ENCODE measurements around the gene FPGS.

The FPGS gene

DNA sequence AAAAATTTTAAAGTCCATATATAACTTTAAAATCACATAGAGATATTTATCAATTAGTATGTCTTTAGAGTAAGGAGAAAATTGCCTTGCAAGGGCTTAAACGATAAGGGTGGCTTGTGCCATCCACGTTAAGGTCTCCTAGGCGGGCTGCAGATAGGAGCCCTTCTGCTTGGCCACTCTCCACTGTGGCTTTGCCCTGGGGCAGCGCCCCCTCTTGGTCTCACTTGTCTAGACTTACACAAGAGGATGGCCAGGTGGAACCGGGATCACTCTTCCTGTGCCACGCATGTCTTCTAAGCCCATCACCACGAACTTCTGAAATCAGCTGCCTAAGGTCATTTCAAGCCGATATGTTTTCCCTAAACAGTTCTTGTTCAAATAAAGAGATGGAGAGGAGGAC, 2.9 kb downstream of the FPGS start:
- H4K20me1 ChIP-seq (ENCODE audit: control insufficient read depth, insufficient read depth, low read depth, low read length), result peaks cover 6% of the 10 kb centered on the region; the same call in 1 of the 2 replicates
- H3K4me2 ChIP-seq (ENCODE audit: low read length), result no peak overlapping the region
- TF ChIP-seq, protein P1, sequence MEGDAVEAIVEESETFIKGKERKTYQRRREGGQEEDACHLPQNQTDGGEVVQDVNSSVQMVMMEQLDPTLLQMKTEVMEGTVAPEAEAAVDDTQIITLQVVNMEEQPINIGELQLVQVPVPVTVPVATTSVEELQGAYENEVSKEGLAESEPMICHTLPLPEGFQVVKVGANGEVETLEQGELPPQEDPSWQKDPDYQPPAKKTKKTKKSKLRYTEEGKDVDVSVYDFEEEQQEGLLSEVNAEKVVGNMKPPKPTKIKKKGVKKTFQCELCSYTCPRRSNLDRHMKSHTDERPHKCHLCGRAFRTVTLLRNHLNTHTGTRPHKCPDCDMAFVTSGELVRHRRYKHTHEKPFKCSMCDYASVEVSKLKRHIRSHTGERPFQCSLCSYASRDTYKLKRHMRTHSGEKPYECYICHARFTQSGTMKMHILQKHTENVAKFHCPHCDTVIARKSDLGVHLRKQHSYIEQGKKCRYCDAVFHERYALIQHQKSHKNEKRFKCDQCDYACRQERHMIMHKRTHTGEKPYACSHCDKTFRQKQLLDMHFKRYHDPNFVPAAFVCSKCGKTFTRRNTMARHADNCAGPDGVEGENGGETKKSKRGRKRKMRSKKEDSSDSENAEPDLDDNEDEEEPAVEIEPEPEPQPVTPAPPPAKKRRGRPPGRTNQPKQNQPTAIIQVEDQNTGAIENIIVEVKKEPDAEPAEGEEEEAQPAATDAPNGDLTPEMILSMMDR (IDR thresholded peaks at IDR 0.05; ENCODE audit: low read depth, low read length, poor library complexity, severe bottlenecking), result peak; percentile 60
- TF ChIP-seq EZH2phosphoT487 (IDR thresholded peaks at IDR 0.05; ENCODE audit: borderline replicate concordance, low read length), result no peak
- H3K9me3 ChIP-seq (ENCODE audit: control insufficient read depth, insufficient read depth, low read length), result no peaks in the 10 kb centered on the region
- H3F3A ChIP-seq (ENCODE audit: control insufficient read depth, insufficient read depth), result 0 out of 2 replicates have a peak, but pooled peaks cover 4% of the 10 kb centered on the region
- H3K4me1 ChIP-seq (ENCODE audit: control insufficient read depth, low read length), result peaks cover 28% of the 10 kb centered on the region
- H3K4me3 ChIP-seq (ENCODE audit: low read length), result no peak overlapping the region
- peaks cover 36% of the 10 kb centered on the region for H3K79me2 ChIP-seq (ENCODE audit: control insufficient read depth, low read length)
- H3K9me2 ChIP-seq (replicated peaks; ENCODE audit: control insufficient read depth, low read length), result no peaks in the 10 kb centered on the region
- H3K27ac ChIP-seq (ENCODE audit: low read depth, low read length), result no peak overlapping the region
- H3K36me3 ChIP-seq (ENCODE audit: control insufficient read depth, low read length), result peaks cover 54% of the 10 kb centered on the region
- no peaks in the 10 kb centered on the region for H3K27me3 ChIP-seq (ENCODE audit: control insufficient read depth, low read length)

DNA sequence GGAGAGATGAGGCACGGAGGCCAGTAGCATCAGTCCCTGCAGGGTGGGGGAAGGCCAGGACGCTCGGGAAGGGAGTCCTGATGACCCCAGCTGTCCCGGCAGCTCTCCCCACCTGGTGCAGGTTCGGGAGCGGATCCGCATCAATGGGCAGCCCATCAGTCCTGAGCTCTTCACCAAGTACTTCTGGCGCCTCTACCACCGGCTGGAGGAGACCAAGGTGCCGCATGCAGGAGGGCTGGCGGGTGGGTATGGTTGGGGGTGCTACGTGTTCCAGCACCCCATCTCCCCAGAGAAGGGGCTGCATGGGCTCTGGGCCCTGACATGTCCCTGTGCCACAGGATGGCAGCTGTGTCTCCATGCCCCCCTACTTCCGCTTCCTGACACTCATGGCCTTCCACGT, 4.2 kb downstream of the FPGS start:
- H3F3A ChIP-seq (ENCODE audit: control insufficient read depth, insufficient read depth), result 0 out of 2 replicates have a peak, but pooled peaks cover 4% of the 10 kb centered on the region
- H3K36me3 ChIP-seq (ENCODE audit: control insufficient read depth, low read length), result peaks cover 56% of the 10 kb centered on the region
- H3K4me1 ChIP-seq (ENCODE audit: control insufficient read depth, low read length), result peaks cover 23% of the 10 kb centered on the region
- no peak overlapping the region for H3K4me3 ChIP-seq (ENCODE audit: low read length)
- peaks cover 6% of the 10 kb centered on the region; the same call in 1 of the 2 replicates for H4K20me1 ChIP-seq (ENCODE audit: control insufficient read depth, insufficient read depth, low read depth, low read length)
- no peaks in the 10 kb centered on the region for H3K9me3 ChIP-seq (ENCODE audit: control insufficient read depth, insufficient read depth, low read length)
- no peak overlapping the region for H3K4me2 ChIP-seq (ENCODE audit: low read length)
- H3K9me2 ChIP-seq (replicated peaks; ENCODE audit: control insufficient read depth, low read length), result no peaks in the 10 kb centered on the region
- peaks cover 36% of the 10 kb centered on the region for H3K79me2 ChIP-seq (ENCODE audit: control insufficient read depth, low read length)
- no peaks in the 10 kb centered on the region for H3K27me3 ChIP-seq (ENCODE audit: control insufficient read depth, low read length)
- TF ChIP-seq EZH2phosphoT487 (IDR thresholded peaks at IDR 0.05; ENCODE audit: borderline replicate concordance, low read length), result no peak
- TF ChIP-seq, protein P1 (IDR thresholded peaks at IDR 0.05; ENCODE audit: low read depth, low read length, poor library complexity, severe bottlenecking), result no peak
- H3K27ac ChIP-seq (ENCODE audit: low read depth, low read length), result no peak overlapping the region

DNA sequence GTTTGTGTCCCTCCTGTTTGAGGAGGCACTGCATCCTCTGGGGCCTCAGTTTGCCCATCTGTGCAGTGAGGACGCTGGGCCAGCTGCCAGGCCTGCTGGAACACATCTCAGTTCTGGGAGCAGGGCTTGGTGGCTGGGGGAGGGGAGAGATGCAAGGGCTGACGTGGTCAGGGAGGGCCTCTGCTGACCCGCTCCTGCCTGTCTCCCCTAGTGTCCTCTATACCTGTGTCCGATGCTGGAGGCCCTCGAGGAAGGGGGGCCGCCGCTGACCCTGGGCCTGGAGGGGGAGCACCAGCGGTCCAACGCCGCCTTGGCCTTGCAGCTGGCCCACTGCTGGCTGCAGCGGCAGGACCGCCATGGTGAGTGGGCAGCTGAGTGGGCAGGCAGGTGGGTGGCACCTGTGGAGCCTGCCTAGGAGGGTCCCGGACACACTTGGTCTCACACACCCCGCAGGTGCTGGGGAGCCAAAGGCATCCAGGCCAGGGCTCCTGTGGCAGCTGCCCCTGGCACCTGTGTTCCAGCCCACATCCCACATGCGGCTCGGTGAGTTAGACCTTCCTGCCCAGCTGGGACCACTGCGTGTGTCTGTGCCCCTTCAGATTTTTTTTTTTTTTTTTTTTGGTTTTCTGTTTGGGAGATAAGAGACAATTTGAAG, 5.8 kb downstream of the FPGS start:
- H3K27ac ChIP-seq (ENCODE audit: low read depth, low read length), result no peak overlapping the region
- no peak overlapping the region for H3K4me3 ChIP-seq (ENCODE audit: low read length)

More for the DNA sequence above, 5.8 kb downstream of the FPGS start:
- peaks cover 31% of the 10 kb centered on the region for H3K79me2 ChIP-seq (ENCODE audit: control insufficient read depth, low read length)
- TF ChIP-seq, protein P1 (IDR thresholded peaks at IDR 0.05; ENCODE audit: low read depth, low read length, poor library complexity, severe bottlenecking), result no peak
- no peak for TF ChIP-seq EZH2phosphoT487 (IDR thresholded peaks at IDR 0.05; ENCODE audit: borderline replicate concordance, low read length)
- no peaks in the 10 kb centered on the region for H3F3A ChIP-seq (ENCODE audit: control insufficient read depth, insufficient read depth)
- peaks cover 16% of the 10 kb centered on the region for H3K4me1 ChIP-seq (ENCODE audit: control insufficient read depth, low read length)
- no peaks in the 10 kb centered on the region for H3K27me3 ChIP-seq (ENCODE audit: control insufficient read depth, low read length)
- no peaks in the 10 kb centered on the region for H3K9me3 ChIP-seq (ENCODE audit: control insufficient read depth, insufficient read depth, low read length)
- H3K4me2 ChIP-seq (ENCODE audit: low read length), result no peak overlapping the region
- peaks cover 6% of the 10 kb centered on the region; the same call in 1 of the 2 replicates for H4K20me1 ChIP-seq (ENCODE audit: control insufficient read depth, insufficient read depth, low read depth, low read length)
- no peaks in the 10 kb centered on the region for H3K9me2 ChIP-seq (replicated peaks; ENCODE audit: control insufficient read depth, low read length)
- H3K36me3 ChIP-seq (ENCODE audit: control insufficient read depth, low read length), result peaks cover 72% of the 10 kb centered on the region

Measured in DOHH2 (cell line).